ENCODE measurements around the gene PPP2R5D.

PPP2R5D gene

GRCh38 chr6:43060034-43060754 is 75.8 kb downstream of the PPP2R5D start:
- DNase-seq (ENCODE audit: low spot score) = no peak
- peak overlapping the region; percentile 88 for H3K9ac ChIP-seq (ENCODE audit: low read depth, low read length, poor library complexity)
- H3K27ac ChIP-seq (replicated peaks; ENCODE audit: low read length) = no peak overlapping the region
- no CpG with 5 or more reads among the region's 15 CpGs for WGBS, 2 donors (ENCODE audit: extremely low coverage in 2 of 2, insufficient read length in 2 of 2, insufficient replicate concordance in 1 of 2)
- no peaks in the 10 kb centered on the region for H3K27me3 ChIP-seq (ENCODE audit: control insufficient read depth in 3 of 3, insufficient read depth in 3 of 3, low read depth in 1 of 3, low read length in 3 of 3)
- peaks cover 7 to 23% of the 10 kb centered on the region in 2 donors for H3K36me3 ChIP-seq (replicated peaks in 1 of 2; ENCODE audit: control insufficient read depth in 2 of 2, insufficient read depth in 2 of 2, low read length in 2 of 2)
- H3K9me3 ChIP-seq (replicated peaks in 1 of 2; ENCODE audit: control insufficient read depth in 2 of 2, insufficient read depth in 1 of 2, low read depth in 1 of 2, low read length in 2 of 2) = no peaks in the 10 kb centered on the region
- peaks cover 6 to 10% of the 10 kb centered on the region in 2 donors for H3K4me1 ChIP-seq (ENCODE audit: control insufficient read depth in 2 of 2, insufficient read depth in 1 of 2, low read depth in 1 of 2, low read length in 2 of 2)
- peaks cover 8% of the 10 kb centered on the region for H3K79me1 ChIP-seq (ENCODE audit: low read depth, low read length)
- peak overlapping the region; percentile 84 for H3K4me2 ChIP-seq (ENCODE audit: insufficient read depth, low read length, poor library complexity, severe bottlenecking)
- H2AFZ ChIP-seq (ENCODE audit: low read length) = peak overlapping the region; percentile 88
- no peak overlapping the region for H2BK5ac ChIP-seq (ENCODE audit: low read length)
- no peak overlapping the region for H2BK120ac ChIP-seq (ENCODE audit: low read depth, low read length)
- H3K23ac ChIP-seq (ENCODE audit: low read depth, low read length, poor library complexity) = peak overlapping the region; percentile 93
- no peak overlapping the region for H2BK12ac ChIP-seq (ENCODE audit: low read length)
- H4K91ac ChIP-seq (ENCODE audit: low read depth, low read length, poor library complexity) = no peak overlapping the region
- H2BK15ac ChIP-seq (ENCODE audit: low read length) = no peak overlapping the region
- H3K18ac ChIP-seq (ENCODE audit: low read length) = peak overlapping the region; percentile 90
- no peak overlapping the region for H3K4ac ChIP-seq (ENCODE audit: low read length)
- H4K8ac ChIP-seq (ENCODE audit: low read depth, low read length) = no peak overlapping the region
- no peak overlapping the region for H2AK5ac ChIP-seq (ENCODE audit: low read depth, low read length)
- H3K14ac ChIP-seq (ENCODE audit: low read length) = no peak overlapping the region
- peak overlapping the region; percentile 64 to 89 for H3K4me3 ChIP-seq (ENCODE audit: low read length in 2 of 2)

GRCh38 chr6:43060755-43061633 is 76.6 kb downstream of the PPP2R5D start:
- no peak overlapping the region for H2BK120ac ChIP-seq (ENCODE audit: low read depth, low read length)

GRCh38 chr6:43061861-43062260 is 77.5 kb downstream of the PPP2R5D start:
- Histone ChIP-seq H3K4me2 (ENCODE audit: insufficient read depth, low read length, poor library complexity, severe bottlenecking) (no peak overlapping the region), H3K27me3 (ENCODE audit: control insufficient read depth in 3 of 3, insufficient read depth in 3 of 3, low read depth in 1 of 3, low read length in 3 of 3) (no peaks in the 10 kb centered on the region), H4K91ac (ENCODE audit: low read depth, low read length, poor library complexity) (no peak overlapping the region), H3K14ac (ENCODE audit: low read length) (no peak overlapping the region), H2BK15ac (ENCODE audit: low read length) (no peak overlapping the region), H3K9me3 (replicated peaks in 1 of 2; ENCODE audit: control insufficient read depth in 2 of 2, insufficient read depth in 1 of 2, low read depth in 1 of 2, low read length in 2 of 2) (no peaks in the 10 kb centered on the region), H3K36me3 (replicated peaks in 1 of 2; ENCODE audit: control insufficient read depth in 2 of 2, insufficient read depth in 2 of 2, low read length in 2 of 2) (peaks cover 4 to 24% of the 10 kb centered on the region in 2 donors), H4K8ac (ENCODE audit: low read depth, low read length) (no peak overlapping the region), H2AFZ (ENCODE audit: low read length) (no peak overlapping the region), H3K27ac (replicated peaks; ENCODE audit: low read length) (no peak overlapping the region), H2BK12ac (ENCODE audit: low read length) (no peak overlapping the region), H2BK5ac (ENCODE audit: low read length) (no peak overlapping the region), H3K4ac (ENCODE audit: low read length) (no peak overlapping the region), H2AK5ac (ENCODE audit: low read depth, low read length) (no peak overlapping the region), H3K4me1 (ENCODE audit: control insufficient read depth in 2 of 2, insufficient read depth in 1 of 2, low read depth in 1 of 2, low read length in 2 of 2) (peaks cover 6 to 10% of the 10 kb centered on the region in 2 donors), H3K9ac (ENCODE audit: low read depth, low read length, poor library complexity) (no peak overlapping the region), H3K4me3 (ENCODE audit: low read length in 2 of 2) (no peak overlapping the region), H3K18ac (ENCODE audit: low read length) (no peak overlapping the region), H2BK120ac (ENCODE audit: low read depth, low read length) (no peak overlapping the region), H3K23ac (ENCODE audit: low read depth, low read length, poor library complexity) (no peak overlapping the region), H3K79me1 (ENCODE audit: low read depth, low read length) (peaks cover 8% of the 10 kb centered on the region)
- no peak for DNase-seq (ENCODE audit: low spot score)
- no CpG with 5 or more reads among the region's 2 CpGs for WGBS, 2 donors (ENCODE audit: extremely low coverage in 2 of 2, insufficient read length in 2 of 2, insufficient replicate concordance in 1 of 2)

More at GRCh38 chr6:43060755-43061633, 76.6 kb downstream of the PPP2R5D start:
- no CpG with 5 or more reads among the region's 12 CpGs for WGBS, 2 donors (ENCODE audit: extremely low coverage in 2 of 2, insufficient read length in 2 of 2, insufficient replicate concordance in 1 of 2)
- no peak overlapping the region for H2AFZ ChIP-seq (ENCODE audit: low read length)
- H3K23ac ChIP-seq (ENCODE audit: low read depth, low read length, poor library complexity) = peak overlapping the region; percentile 59
- H3K4ac ChIP-seq (ENCODE audit: low read length) = no peak overlapping the region
- H3K27ac ChIP-seq (replicated peaks; ENCODE audit: low read length) = no peak overlapping the region
- no peak overlapping the region for H3K4me2 ChIP-seq (ENCODE audit: insufficient read depth, low read length, poor library complexity, severe bottlenecking)
- no peaks in the 10 kb centered on the region for H3K27me3 ChIP-seq (ENCODE audit: control insufficient read depth in 3 of 3, insufficient read depth in 3 of 3, low read depth in 1 of 3, low read length in 3 of 3)
- H2BK5ac ChIP-seq (ENCODE audit: low read length) = no peak overlapping the region
- peaks cover 6 to 10% of the 10 kb centered on the region in 2 donors for H3K4me1 ChIP-seq (ENCODE audit: control insufficient read depth in 2 of 2, insufficient read depth in 1 of 2, low read depth in 1 of 2, low read length in 2 of 2)
- peak overlapping the region in 1 of 2 donors; percentile 64 for H3K4me3 ChIP-seq (ENCODE audit: low read length in 2 of 2)
- peaks cover 8% of the 10 kb centered on the region for H3K79me1 ChIP-seq (ENCODE audit: low read depth, low read length)
- no peak for DNase-seq (ENCODE audit: low spot score)
- no peak overlapping the region for H2BK12ac ChIP-seq (ENCODE audit: low read length)
- peaks cover 1 to 23% of the 10 kb centered on the region in 2 donors for H3K36me3 ChIP-seq (replicated peaks in 1 of 2; ENCODE audit: control insufficient read depth in 2 of 2, insufficient read depth in 2 of 2, low read length in 2 of 2)
- H3K9ac ChIP-seq (ENCODE audit: low read depth, low read length, poor library complexity) = no peak overlapping the region
- H3K9me3 ChIP-seq (replicated peaks in 1 of 2; ENCODE audit: control insufficient read depth in 2 of 2, insufficient read depth in 1 of 2, low read depth in 1 of 2, low read length in 2 of 2) = no peaks in the 10 kb centered on the region
- H3K14ac ChIP-seq (ENCODE audit: low read length) = no peak overlapping the region
- H4K8ac ChIP-seq (ENCODE audit: low read depth, low read length) = no peak overlapping the region
- H2AK5ac ChIP-seq (ENCODE audit: low read depth, low read length) = no peak overlapping the region
- no peak overlapping the region for H3K18ac ChIP-seq (ENCODE audit: low read length)
- no peak overlapping the region for H4K91ac ChIP-seq (ENCODE audit: low read depth, low read length, poor library complexity)
- H2BK15ac ChIP-seq (ENCODE audit: low read length) = no peak overlapping the region

Measured in neuronal stem cell (in vitro differentiated cells).